Adrenal gland (tissue), 12 donors: ENCODE results near the gene DDX51. TPM values are rescaled to one million over a fixed set of nuclear protein-coding genes. Genes with fewer than 3 reads are reported as not detected.

Experiments used
- DNase-seq, 7 donors: peaks; one replicate each; pipeline ENCODE4 v3.0.0-alpha.2; 2019 to 2020
- H3K27ac ChIP-seq, 5 donors: fragments of 200-600 bp; sonication (generic) in 4 of 5; 1 replicate in 3 of 5; 2 replicates in 2 of 5; pipeline versions ENCODE4 v1.5.1 to v1.8.0; 2016 to 2020; ENCODE audit warnings: mild to moderate bottlenecking in 1 of 5
- H3K27me3 ChIP-seq: fragments of 200-600 bp; 2 replicates; pipeline ENCODE4 v1.8.0; 2021
- H3K36me3 ChIP-seq, 2 donors: fragments of 200-600 bp; replicated peaks in 1 of 2; 1 replicate in 1 of 2; 2 replicates in 1 of 2; pipeline versions ENCODE4 v1.5.1 to v1.8.0; 2018 to 2022
- H3K4me1 ChIP-seq, 2 donors: fragments of 200-600 bp; replicated peaks in 1 of 2; 1 replicate in 1 of 2; 2 replicates in 1 of 2; pipeline versions ENCODE4 v1.5.1 to v1.8.0; 2018 to 2021
- H3K4me3 ChIP-seq, 4 donors: fragments of 200-600 bp; sonication (generic) in 3 of 4; one replicate each; pipeline ENCODE4 v1.5.1; 2016 to 2018
- H3K9me3 ChIP-seq, 3 donors: fragments of 200-600 bp; sonication (generic) in 1 of 3; replicated peaks in 1 of 3; 1 replicate in 2 of 3; 2 replicates in 1 of 3; pipeline versions ENCODE4 v1.5.1 to v1.8.0; 2016 to 2021
- CTCF ChIP-seq, 6 experiments: fragments of 450-650 bp in 4 of 6; fragments of 200-600 bp in 2 of 6; sonication (generic) in 1 of 6; IDR thresholded peaks; 1 replicate in 5 of 6; 2 replicates in 1 of 6; pipeline versions ENCODE4 v1.5.1 to v1.8.0; 2016 to 2021; ENCODE audit warnings: antibody characterized with exemption in 6 of 6, mild to moderate bottlenecking in 2 of 6, moderate library complexity in 1 of 6
- POLR2A ChIP-seq, 2 donors: fragments of 450-650 bp; IDR thresholded peaks; one replicate each; pipeline ENCODE4 v1.6.1; 2017; ENCODE audit warnings: antibody characterized with exemption in 2 of 2, mild to moderate bottlenecking in 2 of 2, moderate library complexity in 1 of 2
- WGBS, 4 donors: extraction: QIAGEN DNeasy Blood & Tissue Kit in 2 of 4; methylation state at CpG; one replicate each; pipeline versions ENCODE4 v1.1.5 to v1.1.7; 2013 to 2017; 5-methylcytosine and 5-hydroxymethylcytosine counted together
- intact Hi-C, 2 donors: fragments of 100-400 bp; cut with DNase I; formaldehyde crosslinking; loops; one replicate each; pipeline versions ENCODE4 v1.14.1 to v1.15.0; 2022 to 2023
- polyA plus RNA-seq, 3 donors: library from polyadenylated mRNA; stranded (reverse); fragments of 200-250 nt in 2 of 3; fragments of 350-450 nt in 1 of 3; fragmentation: Illumina TruSeq in 1 of 3; extraction: RNeasy Lipid Tissue Mini Kit (QIAGEN cat#74804) in 1 of 3; gene quantifications; one replicate each; pipeline ENCODE4 v1.2.3, GENCODE V29; 2013 to 2014
- small RNA-seq, 2 donors: library from RNA; depleted of rRNA; stranded (forward); fragments of <200 nt; gene quantifications; one replicate each; pipeline ENCODE3, GENCODE V24; 2016
- total RNA-seq, 9 donors: library from RNA; depleted of rRNA in 4 of 9; stranded (reverse); fragments of >200 nt in 4 of 9; fragments of 120-200 nt in 1 of 9; fragmentation: NEBNext Ultra II Directional in 1 of 9; extraction: Animal tissue kit (Norgen Biotek cat#: 25700) in 1 of 9; gene quantifications; one replicate each; pipeline versions ENCODE4 v1.1.0 to v1.2.4, GENCODE V29; 2013 to 2023
- donor health status: healthy with polysubstance abuse.
- donor health status: Bipolar disorder and iron deficiency.
- donor health status: DM: yes; HTN: yes; CAD: no.
- donor health status: DM: no; HTN: no; CAD: no.
- donor health status: DM: no; HTN: no; CAD: no.
- donor health status: DM: yes; HTN: yes; CAD: no.

The DDX51 gene
- total and polyA plus RNA-seq, 12 donors = 4.8 to 64.4 (median 14.3) TPM

- Histone ChIP-seq H3K4me3 (no peak overlapping the region), H3K27me3 (no peaks in the 10 kb centered on the region), H3K36me3 (no peaks in the 10 kb centered on the region), H3K27ac (no peak overlapping the region), H3K4me1 (peaks cover 0 to 18% of the 10 kb centered on the region in 2 donors), H3K9me3 (no peaks in the 10 kb centered on the region)
- WGBS, 4 donors = 74 to 83% (median 82%) methylated on average over 4 of the region's 4 CpGs
- TF ChIP-seq CTCF (IDR thresholded peaks at IDR 0.05) (no peak), POLR2A (IDR thresholded peaks at IDR 0.05) (no peak)
- intact Hi-C loops = no loop called here
- no peak for DNase-seq
These were observed 54.7 kb downstream of the DDX51 start for GRCh38 chr12:132089407-132089910.

Small RNA genes within 50 kb of the gene (small RNA-seq; reads per million reads assigned to genes)
- gene AC138466.3 = 0 reads per million in 2 donors

Other genes starting within 250 kb of the DDX51 start
- gene ULK1, start 249.7 kb downstream of the DDX51 start, total RNA-seq = 10 to 100 TPM in 8 of 9 donors, 1 to 10 TPM in 1; 4.9 to 82.1 (median 29.1) TPM
- 100 to 1,000 TPM in 1 of 3 donors, 10 to 100 TPM in 1, 1 to 10 TPM in 1; 2.9 to 123 (median 54.0) TPM for gene ULK1, start 249.7 kb downstream of the DDX51 start, polyA plus RNA-seq
- gene PUS1, start 215.0 kb downstream of the DDX51 start, total RNA-seq = 10 to 100 TPM in 8 of 9 donors, 1 to 10 TPM in 1; 10.0 to 46.5 (median 21.8) TPM
- 10 to 100 TPM; 11.7 to 57.4 (median 56.0) TPM for gene PUS1, start 215.0 kb downstream of the DDX51 start, polyA plus RNA-seq
- 10 to 100 TPM; 11.5 to 42.4 (median 29.0) TPM for gene EP400, start 194.4 kb downstream of the DDX51 start, total RNA-seq
- 10 to 100 TPM; 22.5 to 43.2 (median 28.6) TPM for gene EP400, start 194.4 kb downstream of the DDX51 start, polyA plus RNA-seq
- 10 to 100 TPM in 7 of 9 donors, 1 to 10 TPM in 2; 6.8 to 30.9 (median 14.5) TPM for gene NOC4L, start 138 bp upstream of the DDX51 start, total RNA-seq
- 10 to 100 TPM in 2 of 3 donors, 1 to 10 TPM in 1; 4.7 to 51.5 (median 47.7) TPM for gene NOC4L, start 138 bp upstream of the DDX51 start, polyA plus RNA-seq
- gene GALNT9, start 185.3 kb upstream of the DDX51 start, total RNA-seq = 1 to 10 TPM in 6 of 9 donors, under 1 TPM in 2, not detected in 1; 0.57 to 7.8 (median 1.5) TPM
- gene GALNT9, start 185.3 kb upstream of the DDX51 start, polyA plus RNA-seq = 1 to 10 TPM in 1 of 3 donors, under 1 TPM in 2; 0.44 to 2.5 (median 0.72) TPM